T-helper 1 cell treated with Interleukin-12 subunit alpha and Interleukin-12 subunit beta and Interleukin-4 antibody, amounts not matched to agents 30 μg/mL and 1 μg/mL, for 36 hours (primary cell): ENCODE measurements around the gene MIGA2.

ENCODE experiments used
- H3K27ac Mint-ChIP-seq: one replicate; pipeline ENCODE4 v1.8.0; 2021; ENCODE audit warnings: mild to moderate bottlenecking, mixed read lengths
- H3K27me3 Mint-ChIP-seq: one replicate; pipeline ENCODE4 v1.8.0; 2021; ENCODE audit warnings: low read depth, mixed read lengths
- H3K36me3 Mint-ChIP-seq: one replicate; pipeline ENCODE4 v1.8.0; 2021; ENCODE audit warnings: low read depth, mixed read lengths
- H3K4me1 Mint-ChIP-seq: one replicate; pipeline ENCODE4 v1.8.0; 2021; ENCODE audit warnings: low read depth, mixed read lengths
- H3K4me3 Mint-ChIP-seq: one replicate; pipeline ENCODE4 v1.8.0; 2021; ENCODE audit warnings: mild to moderate bottlenecking, moderate library complexity, mixed read lengths
- H3K9me3 Mint-ChIP-seq: one replicate; pipeline ENCODE4 v1.8.0; 2021; ENCODE audit warnings: mixed read lengths

Gene MIGA2

GRCh38 chr9:129081388-129081904, 45.0 kb downstream of the MIGA2 start:
- H3K4me1 Mint-ChIP-seq: peaks cover 27% of the 10 kb centered on the region
- no peaks in the 10 kb centered on the region for H3K9me3 Mint-ChIP-seq
- peak overlapping the region; percentile 88 for H3K4me3 Mint-ChIP-seq
- peaks cover 4% of the 10 kb centered on the region for H3K36me3 Mint-ChIP-seq
- H3K27me3 Mint-ChIP-seq: no peaks in the 10 kb centered on the region
- H3K27ac Mint-ChIP-seq: peak overlapping the region; percentile 62

- Mint-ChIP-seq H3K36me3 (peaks cover 4% of the 10 kb centered on the region), H3K9me3 (no peaks in the 10 kb centered on the region), H3K27me3 (no peaks in the 10 kb centered on the region), H3K4me3 (no peak overlapping the region), H3K27ac (no peak overlapping the region), H3K4me1 (peaks cover 25% of the 10 kb centered on the region)
These were observed 47.7 kb downstream of the MIGA2 start for GRCh38 chr9:129084087-129084486.

DNA sequence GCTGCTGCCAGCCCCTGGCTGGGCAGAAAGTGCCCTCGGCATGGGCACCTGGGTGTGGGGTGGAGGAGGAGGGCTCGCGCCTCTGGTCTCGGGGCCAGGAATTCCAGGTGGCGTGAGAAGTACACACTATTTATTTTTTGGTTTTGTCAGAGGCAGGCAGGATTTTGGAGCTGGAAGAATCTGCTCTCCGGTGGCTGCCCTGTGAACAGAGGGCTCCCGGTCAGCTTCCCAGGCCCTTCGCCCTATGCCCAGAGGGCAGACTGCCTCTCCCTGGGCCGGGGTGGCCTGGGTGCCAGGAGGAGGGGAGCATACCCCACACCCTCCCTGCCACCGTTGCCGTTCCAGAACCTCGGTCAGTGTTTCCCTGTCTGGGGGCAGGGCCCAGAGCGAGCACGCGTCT, 52.8 kb downstream of the MIGA2 start:
- Mint-ChIP-seq H3K9me3 (no peaks in the 10 kb centered on the region), H3K27ac (no peak overlapping the region), H3K36me3 (peaks cover 1% of the 10 kb centered on the region), H3K27me3 (no peaks in the 10 kb centered on the region), H3K4me3 (no peak overlapping the region), H3K4me1 (no peaks in the 10 kb centered on the region)

- Mint-ChIP-seq H3K27ac (no peak overlapping the region), H3K27me3 (no peaks in the 10 kb centered on the region), H3K4me3 (no peak overlapping the region), H3K4me1 (no peaks in the 10 kb centered on the region), H3K36me3 (no peaks in the 10 kb centered on the region), H3K9me3 (no peaks in the 10 kb centered on the region)
These were observed 57.4 kb downstream of the MIGA2 start for GRCh38 chr9:129093602-129094386.

- no peaks in the 10 kb centered on the region for H3K27me3 Mint-ChIP-seq
- H3K27ac Mint-ChIP-seq: no peak overlapping the region
- H3K9me3 Mint-ChIP-seq: no peaks in the 10 kb centered on the region
- no peaks in the 10 kb centered on the region for H3K36me3 Mint-ChIP-seq
- no peaks in the 10 kb centered on the region for H3K4me1 Mint-ChIP-seq
- H3K4me3 Mint-ChIP-seq: no peak overlapping the region
These were observed 58.2 kb downstream of the MIGA2 start for GRCh38 chr9:129094387-129095169.

GRCh38 chr9:129095170-129095667, 58.8 kb downstream of the MIGA2 start:
- Mint-ChIP-seq H3K4me3 (no peak overlapping the region), H3K27ac (no peak overlapping the region), H3K27me3 (no peaks in the 10 kb centered on the region), H3K4me1 (no peaks in the 10 kb centered on the region), H3K9me3 (no peaks in the 10 kb centered on the region), H3K36me3 (no peaks in the 10 kb centered on the region)

GRCh38 chr9:129095908-129096307, 59.5 kb downstream of the MIGA2 start:
- no peaks in the 10 kb centered on the region for H3K27me3 Mint-ChIP-seq
- H3K36me3 Mint-ChIP-seq: no peaks in the 10 kb centered on the region
- no peaks in the 10 kb centered on the region for H3K9me3 Mint-ChIP-seq
- H3K4me1 Mint-ChIP-seq: no peaks in the 10 kb centered on the region
- H3K27ac Mint-ChIP-seq: no peak overlapping the region
- no peak overlapping the region for H3K4me3 Mint-ChIP-seq

DNA sequence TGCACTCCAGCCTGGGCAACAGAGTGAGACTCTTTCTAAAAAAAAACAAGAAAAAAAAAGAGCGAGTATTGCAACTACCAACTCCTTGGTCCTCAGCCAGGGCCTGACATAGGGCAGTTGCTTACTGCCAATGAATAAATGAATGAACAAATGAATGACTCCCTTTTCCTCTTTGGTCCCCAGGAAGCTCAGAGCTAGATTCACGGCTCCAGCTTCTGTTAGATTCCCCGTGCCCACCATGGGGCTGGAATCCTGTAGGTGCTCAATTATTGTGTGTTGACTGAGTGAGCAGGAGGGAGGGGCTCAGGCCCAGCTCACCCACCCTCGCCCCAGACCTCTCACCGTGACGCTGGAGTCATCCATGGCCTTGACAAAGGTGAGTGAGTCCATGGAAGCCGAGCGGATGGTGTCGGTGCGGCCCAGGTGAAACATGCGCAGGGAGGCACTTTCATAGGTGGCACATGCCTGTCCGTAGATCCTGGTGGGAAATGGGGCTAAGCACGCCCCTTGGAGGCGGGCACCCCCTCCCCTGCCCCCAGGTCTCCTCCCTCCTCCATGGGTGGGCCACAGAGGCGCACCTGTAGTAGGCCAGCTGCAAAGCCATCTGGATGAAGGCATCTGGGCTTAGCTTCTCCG, 61.4 kb downstream of the MIGA2 start:
- Mint-ChIP-seq H3K4me3 (no peak overlapping the region), H3K4me1 (no peaks in the 10 kb centered on the region), H3K27ac (no peak overlapping the region), H3K27me3 (no peaks in the 10 kb centered on the region), H3K9me3 (no peaks in the 10 kb centered on the region), H3K36me3 (no peaks in the 10 kb centered on the region)

GRCh38 chr9:129098328-129098727, 61.9 kb downstream of the MIGA2 start:
- no peaks in the 10 kb centered on the region for H3K4me1 Mint-ChIP-seq
- no peaks in the 10 kb centered on the region for H3K9me3 Mint-ChIP-seq
- H3K36me3 Mint-ChIP-seq: no peaks in the 10 kb centered on the region
- no peak overlapping the region for H3K4me3 Mint-ChIP-seq
- H3K27ac Mint-ChIP-seq: no peak overlapping the region
- no peaks in the 10 kb centered on the region for H3K27me3 Mint-ChIP-seq

DNA sequence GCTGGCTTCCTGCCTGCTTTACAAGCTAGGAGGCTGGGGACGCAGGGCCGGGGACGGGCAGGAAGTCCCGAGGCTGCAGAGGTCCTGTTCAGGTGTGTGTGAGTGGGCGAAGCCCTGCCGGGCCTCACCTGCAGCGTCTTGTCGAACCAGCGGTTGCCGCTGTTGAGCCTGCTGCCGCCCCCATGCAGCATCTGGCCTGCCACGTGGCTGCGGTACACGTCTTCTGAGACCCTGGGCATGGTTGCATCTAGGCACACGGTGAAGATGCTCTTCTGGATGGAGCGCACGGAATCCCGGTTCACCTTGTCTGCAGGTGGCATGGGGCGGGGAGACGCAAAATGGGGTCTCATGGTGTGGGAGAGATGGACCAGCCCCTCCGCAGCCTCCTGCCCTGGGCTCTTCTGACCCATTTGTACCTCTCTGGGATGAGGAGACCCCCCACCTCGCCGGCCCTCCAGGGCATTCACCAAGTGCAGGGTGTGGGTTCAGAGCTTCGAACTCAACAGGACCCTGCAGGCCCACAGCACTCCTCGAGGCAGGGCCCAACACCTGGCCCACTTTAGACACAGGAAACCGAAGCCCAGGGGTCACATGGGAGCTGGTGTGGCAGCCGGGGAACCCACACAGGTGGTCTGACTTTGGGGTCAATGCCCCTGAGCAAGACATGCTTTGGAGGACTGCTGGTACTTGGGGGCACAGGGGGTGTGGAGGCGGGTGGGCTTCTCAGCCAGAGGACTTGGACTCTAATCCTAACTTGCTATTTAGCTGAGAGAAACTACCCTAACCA, 64.2 kb downstream of the MIGA2 start:
- no peaks in the 10 kb centered on the region for H3K27me3 Mint-ChIP-seq
- no peaks in the 10 kb centered on the region for H3K4me1 Mint-ChIP-seq
- H3K27ac Mint-ChIP-seq: no peak overlapping the region

GRCh38 chr9:129101279-129101678, 64.9 kb downstream of the MIGA2 start:
- Mint-ChIP-seq H3K27me3 (no peaks in the 10 kb centered on the region), H3K36me3 (no peaks in the 10 kb centered on the region), H3K4me3 (no peak overlapping the region), H3K9me3 (no peaks in the 10 kb centered on the region), H3K27ac (no peak overlapping the region), H3K4me1 (no peaks in the 10 kb centered on the region)

More for the DNA sequence above, 64.2 kb downstream of the MIGA2 start:
- Mint-ChIP-seq H3K9me3 (no peaks in the 10 kb centered on the region), H3K36me3 (no peaks in the 10 kb centered on the region), H3K4me3 (no peak overlapping the region)

GRCh38 chr9:129102095-129102525, 65.7 kb downstream of the MIGA2 start:
- no peak overlapping the region for H3K4me3 Mint-ChIP-seq
- H3K36me3 Mint-ChIP-seq: no peaks in the 10 kb centered on the region
- H3K27ac Mint-ChIP-seq: no peak overlapping the region
- H3K4me1 Mint-ChIP-seq: no peaks in the 10 kb centered on the region
- no peaks in the 10 kb centered on the region for H3K27me3 Mint-ChIP-seq
- no peaks in the 10 kb centered on the region for H3K9me3 Mint-ChIP-seq

- Mint-ChIP-seq H3K4me1 (no peaks in the 10 kb centered on the region), H3K27ac (no peak overlapping the region), H3K36me3 (no peaks in the 10 kb centered on the region), H3K4me3 (no peak overlapping the region), H3K27me3 (no peaks in the 10 kb centered on the region), H3K9me3 (no peaks in the 10 kb centered on the region)
These were observed 66.6 kb downstream of the MIGA2 start for GRCh38 chr9:129102791-129103594.
